ENCODE measurements around the gene CBX1. TPM values are rescaled to one million over a fixed set of nuclear protein-coding genes. Genes with fewer than 3 reads are reported as not detected.

The CBX1 gene
- total and polyA plus RNA-seq, 2 of the 13 experiments (the other 11 are each of a cell fraction or from before 2014, with no cell fraction given): 17.8 to 108 TPM

DNA sequence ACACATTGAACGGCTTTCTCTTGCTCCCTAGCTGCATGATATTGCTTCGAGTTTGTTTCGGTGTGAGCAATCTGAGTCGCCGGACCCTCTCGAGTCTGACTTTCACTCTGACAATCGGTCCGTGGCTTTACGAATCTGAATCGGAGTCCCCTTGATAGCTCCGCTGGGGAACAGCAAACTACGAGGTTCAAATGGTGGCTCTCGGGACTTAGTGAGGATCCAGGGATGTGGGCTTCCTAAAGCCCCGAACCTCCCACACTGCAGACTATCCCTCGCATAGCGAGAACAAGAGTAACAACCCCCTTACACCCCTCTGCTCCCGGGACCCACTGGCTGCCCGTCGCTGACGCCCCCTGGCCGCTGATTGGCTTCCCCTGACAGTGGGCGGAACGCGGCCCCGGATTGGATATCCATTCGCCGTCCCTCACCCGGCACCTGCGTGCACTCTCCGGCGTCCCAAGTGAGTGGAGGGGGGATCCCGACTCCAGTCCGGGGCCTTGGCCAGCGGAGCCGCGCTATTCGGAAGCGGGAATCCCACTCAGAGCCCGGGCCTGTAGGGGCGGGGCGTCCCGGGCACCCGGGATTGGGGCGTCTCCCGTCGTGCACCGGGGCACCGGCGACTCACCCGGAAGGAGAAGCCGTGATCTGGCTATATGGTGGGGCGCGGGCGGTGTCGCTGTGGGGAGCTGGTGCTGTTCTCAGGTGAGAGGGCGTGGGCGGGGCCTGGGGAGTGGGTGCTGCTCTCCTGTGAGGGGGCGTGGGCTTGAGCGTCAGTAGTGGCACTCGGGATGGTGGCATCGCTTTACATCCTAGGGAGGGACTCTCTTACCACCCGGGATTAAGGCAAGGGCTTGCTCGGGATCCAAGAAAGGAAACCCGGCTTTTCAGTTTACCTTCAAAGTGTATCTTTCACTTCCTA, 6.1 kb upstream of the CBX1 start, which contains the start of gene SNX11 (continued):
- TF ChIP-seq RBM39 (IDR thresholded peaks at IDR 0.05; ENCODE audit: low read depth, low read length, poor library complexity, severe bottlenecking): peak; percentile 94
- TF ChIP-seq HMGA1 (CRISPR knock-in tag; conservative IDR thresholded peaks at IDR 0.05): no peak
- TF ChIP-seq SUZ12 (IDR thresholded peaks at IDR 0.05; ENCODE audit: low read depth, low read length): peak; percentile 50
- no peak for TF ChIP-seq ZNF569 (CRISPR knock-in tag; IDR thresholded peaks at IDR 0.05; ENCODE audit: borderline replicate concordance)
- TF ChIP-seq SMAD9 (CRISPR knock-in tag; IDR thresholded peaks at IDR 0.05): no peak
- TF ChIP-seq GATA4 (IDR thresholded peaks at IDR 0.05; ENCODE audit: borderline replicate concordance, low read depth): peak; percentile 55; the same call in 1 of the 2 replicates
- TF ChIP-seq, protein P1, sequence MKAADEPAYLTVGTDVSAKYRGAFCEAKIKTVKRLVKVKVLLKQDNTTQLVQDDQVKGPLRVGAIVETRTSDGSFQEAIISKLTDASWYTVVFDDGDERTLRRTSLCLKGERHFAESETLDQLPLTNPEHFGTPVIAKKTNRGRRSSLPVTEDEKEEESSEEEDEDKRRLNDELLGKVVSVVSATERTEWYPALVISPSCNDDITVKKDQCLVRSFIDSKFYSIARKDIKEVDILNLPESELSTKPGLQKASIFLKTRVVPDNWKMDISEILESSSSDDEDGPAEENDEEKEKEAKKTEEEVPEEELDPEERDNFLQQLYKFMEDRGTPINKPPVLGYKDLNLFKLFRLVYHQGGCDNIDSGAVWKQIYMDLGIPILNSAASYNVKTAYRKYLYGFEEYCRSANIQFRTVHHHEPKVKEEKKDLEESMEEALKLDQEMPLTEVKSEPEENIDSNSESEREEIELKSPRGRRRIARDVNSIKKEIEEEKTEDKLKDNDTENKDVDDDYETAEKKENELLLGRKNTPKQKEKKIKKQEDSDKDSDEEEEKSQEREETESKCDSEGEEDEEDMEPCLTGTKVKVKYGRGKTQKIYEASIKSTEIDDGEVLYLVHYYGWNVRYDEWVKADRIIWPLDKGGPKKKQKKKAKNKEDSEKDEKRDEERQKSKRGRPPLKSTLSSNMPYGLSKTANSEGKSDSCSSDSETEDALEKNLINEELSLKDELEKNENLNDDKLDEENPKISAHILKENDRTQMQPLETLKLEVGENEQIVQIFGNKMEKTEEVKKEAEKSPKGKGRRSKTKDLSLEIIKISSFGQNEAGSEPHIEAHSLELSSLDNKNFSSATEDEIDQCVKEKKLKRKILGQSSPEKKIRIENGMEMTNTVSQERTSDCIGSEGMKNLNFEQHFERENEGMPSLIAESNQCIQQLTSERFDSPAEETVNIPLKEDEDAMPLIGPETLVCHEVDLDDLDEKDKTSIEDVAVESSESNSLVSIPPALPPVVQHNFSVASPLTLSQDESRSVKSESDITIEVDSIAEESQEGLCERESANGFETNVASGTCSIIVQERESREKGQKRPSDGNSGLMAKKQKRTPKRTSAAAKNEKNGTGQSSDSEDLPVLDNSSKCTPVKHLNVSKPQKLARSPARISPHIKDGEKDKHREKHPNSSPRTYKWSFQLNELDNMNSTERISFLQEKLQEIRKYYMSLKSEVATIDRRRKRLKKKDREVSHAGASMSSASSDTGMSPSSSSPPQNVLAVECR (CRISPR knock-in tag; IDR thresholded peaks at IDR 0.05; ENCODE audit: borderline replicate concordance): peak; percentile 96
- peak; percentile 98 for TF ChIP-seq NFYB (CRISPR knock-in tag; IDR thresholded peaks at IDR 0.05)
- peak; percentile 86 for TF ChIP-seq SP2 (CRISPR knock-in tag; IDR thresholded peaks at IDR 0.05)
- TF ChIP-seq, protein P2, sequence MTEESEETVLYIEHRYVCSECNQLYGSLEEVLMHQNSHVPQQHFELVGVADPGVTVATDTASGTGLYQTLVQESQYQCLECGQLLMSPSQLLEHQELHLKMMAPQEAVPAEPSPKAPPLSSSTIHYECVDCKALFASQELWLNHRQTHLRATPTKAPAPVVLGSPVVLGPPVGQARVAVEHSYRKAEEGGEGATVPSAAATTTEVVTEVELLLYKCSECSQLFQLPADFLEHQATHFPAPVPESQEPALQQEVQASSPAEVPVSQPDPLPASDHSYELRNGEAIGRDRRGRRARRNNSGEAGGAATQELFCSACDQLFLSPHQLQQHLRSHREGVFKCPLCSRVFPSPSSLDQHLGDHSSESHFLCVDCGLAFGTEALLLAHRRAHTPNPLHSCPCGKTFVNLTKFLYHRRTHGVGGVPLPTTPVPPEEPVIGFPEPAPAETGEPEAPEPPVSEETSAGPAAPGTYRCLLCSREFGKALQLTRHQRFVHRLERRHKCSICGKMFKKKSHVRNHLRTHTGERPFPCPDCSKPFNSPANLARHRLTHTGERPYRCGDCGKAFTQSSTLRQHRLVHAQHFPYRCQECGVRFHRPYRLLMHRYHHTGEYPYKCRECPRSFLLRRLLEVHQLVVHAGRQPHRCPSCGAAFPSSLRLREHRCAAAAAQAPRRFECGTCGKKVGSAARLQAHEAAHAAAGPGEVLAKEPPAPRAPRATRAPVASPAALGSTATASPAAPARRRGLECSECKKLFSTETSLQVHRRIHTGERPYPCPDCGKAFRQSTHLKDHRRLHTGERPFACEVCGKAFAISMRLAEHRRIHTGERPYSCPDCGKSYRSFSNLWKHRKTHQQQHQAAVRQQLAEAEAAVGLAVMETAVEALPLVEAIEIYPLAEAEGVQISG (CRISPR knock-in tag; IDR thresholded peaks at IDR 0.05): peak; percentile 89
- TF ChIP-seq, protein P3, sequence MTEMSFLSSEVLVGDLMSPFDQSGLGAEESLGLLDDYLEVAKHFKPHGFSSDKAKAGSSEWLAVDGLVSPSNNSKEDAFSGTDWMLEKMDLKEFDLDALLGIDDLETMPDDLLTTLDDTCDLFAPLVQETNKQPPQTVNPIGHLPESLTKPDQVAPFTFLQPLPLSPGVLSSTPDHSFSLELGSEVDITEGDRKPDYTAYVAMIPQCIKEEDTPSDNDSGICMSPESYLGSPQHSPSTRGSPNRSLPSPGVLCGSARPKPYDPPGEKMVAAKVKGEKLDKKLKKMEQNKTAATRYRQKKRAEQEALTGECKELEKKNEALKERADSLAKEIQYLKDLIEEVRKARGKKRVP (CRISPR knock-in tag; IDR thresholded peaks at IDR 0.05): no peak
- no peak for TF ChIP-seq HHEX (CRISPR knock-in tag; IDR thresholded peaks at IDR 0.05)
- TF ChIP-seq, protein P4, sequence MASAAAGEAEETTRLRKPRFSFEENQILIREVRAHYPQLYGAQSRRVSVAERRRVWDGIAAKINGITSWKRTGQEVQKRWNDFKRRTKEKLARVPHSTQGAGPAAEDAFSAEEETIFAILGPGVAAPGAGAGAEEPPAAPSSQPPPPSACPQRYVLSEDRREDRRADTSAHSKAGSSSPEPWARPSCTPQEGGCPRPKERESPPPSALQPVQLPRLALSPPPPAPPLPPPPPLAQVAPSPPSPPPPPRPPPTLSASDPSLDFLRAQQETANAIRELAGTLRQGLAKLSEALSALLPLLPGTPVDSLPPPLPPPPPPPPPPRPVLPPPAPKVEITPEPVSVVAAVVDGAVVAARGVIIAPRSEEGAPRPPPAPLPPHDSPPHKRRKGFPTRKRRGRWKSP (CRISPR knock-in tag; IDR thresholded peaks at IDR 0.05): peak; percentile 89
- TF ChIP-seq SNAPC2 (CRISPR knock-in tag; IDR thresholded peaks at IDR 0.05): peak; percentile 24; the same call in 1 of the 2 replicates
- no peak for TF ChIP-seq ZNF33A (CRISPR knock-in tag; IDR thresholded peaks at IDR 0.05; ENCODE audit: borderline replicate concordance)
- peak; percentile 76; the same call in 1 of the 2 replicates for TF ChIP-seq ZBTB8A (CRISPR knock-in tag; IDR thresholded peaks at IDR 0.05; ENCODE audit: borderline replicate concordance, low read depth)
- peak; percentile 62 for TF ChIP-seq PHF5A (CRISPR knock-in tag; IDR thresholded peaks at IDR 0.05; ENCODE audit: low read depth, unreplicated experiment)
- TF ChIP-seq RNF2 (conservative IDR thresholded peaks at IDR 0.05; ENCODE audit: low read depth): no peak
- peak; percentile 73 for TF ChIP-seq ZNF605 (CRISPR knock-in tag; IDR thresholded peaks at IDR 0.05)
- no peak for TF ChIP-seq RFXANK (CRISPR knock-in tag; IDR thresholded peaks at IDR 0.05)
